ENCODE results near the gene EHD4.

DNA sequence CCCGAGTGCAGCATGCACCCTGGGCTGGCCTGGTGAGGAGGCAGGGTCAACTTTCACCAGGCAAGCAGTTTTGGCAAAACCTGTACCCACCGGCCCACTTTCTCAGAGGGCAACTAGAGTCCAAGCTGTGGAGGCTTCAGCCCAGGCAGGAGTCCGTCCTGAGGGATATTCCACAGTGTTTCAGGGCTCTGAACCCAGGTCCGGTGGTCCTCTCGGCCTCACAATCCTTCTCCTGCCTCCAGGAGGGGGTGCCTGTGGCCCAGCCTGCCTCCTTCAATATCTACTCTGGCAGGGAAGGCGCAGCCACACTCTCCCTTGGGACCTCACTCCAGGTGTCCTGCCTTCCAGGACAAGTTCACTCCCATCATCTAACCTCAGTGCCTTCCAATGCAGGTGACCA, 44.6 kb upstream of the EHD4 start:
- TF ChIP-seq, protein P1, sequence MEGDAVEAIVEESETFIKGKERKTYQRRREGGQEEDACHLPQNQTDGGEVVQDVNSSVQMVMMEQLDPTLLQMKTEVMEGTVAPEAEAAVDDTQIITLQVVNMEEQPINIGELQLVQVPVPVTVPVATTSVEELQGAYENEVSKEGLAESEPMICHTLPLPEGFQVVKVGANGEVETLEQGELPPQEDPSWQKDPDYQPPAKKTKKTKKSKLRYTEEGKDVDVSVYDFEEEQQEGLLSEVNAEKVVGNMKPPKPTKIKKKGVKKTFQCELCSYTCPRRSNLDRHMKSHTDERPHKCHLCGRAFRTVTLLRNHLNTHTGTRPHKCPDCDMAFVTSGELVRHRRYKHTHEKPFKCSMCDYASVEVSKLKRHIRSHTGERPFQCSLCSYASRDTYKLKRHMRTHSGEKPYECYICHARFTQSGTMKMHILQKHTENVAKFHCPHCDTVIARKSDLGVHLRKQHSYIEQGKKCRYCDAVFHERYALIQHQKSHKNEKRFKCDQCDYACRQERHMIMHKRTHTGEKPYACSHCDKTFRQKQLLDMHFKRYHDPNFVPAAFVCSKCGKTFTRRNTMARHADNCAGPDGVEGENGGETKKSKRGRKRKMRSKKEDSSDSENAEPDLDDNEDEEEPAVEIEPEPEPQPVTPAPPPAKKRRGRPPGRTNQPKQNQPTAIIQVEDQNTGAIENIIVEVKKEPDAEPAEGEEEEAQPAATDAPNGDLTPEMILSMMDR (IDR thresholded peaks at IDR 0.05), result no peak
- no peak for TF ChIP-seq POLR2A (IDR thresholded peaks at IDR 0.05)
